ENCODE results near the gene SRGAP1.

The SRGAP1 gene

GRCh38 chr12:63967358-63968145 is 123.1 kb downstream of the SRGAP1 start:
- no peak for DNase-seq (ENCODE audit: low spot score)
- in situ Hi-C loops (cut with MboI; ENCODE audit: low pct_unique_long_range_greater_than_20kb, low sequenced_read_pairs, unreplicated experiment) = no loop called here

DNA sequence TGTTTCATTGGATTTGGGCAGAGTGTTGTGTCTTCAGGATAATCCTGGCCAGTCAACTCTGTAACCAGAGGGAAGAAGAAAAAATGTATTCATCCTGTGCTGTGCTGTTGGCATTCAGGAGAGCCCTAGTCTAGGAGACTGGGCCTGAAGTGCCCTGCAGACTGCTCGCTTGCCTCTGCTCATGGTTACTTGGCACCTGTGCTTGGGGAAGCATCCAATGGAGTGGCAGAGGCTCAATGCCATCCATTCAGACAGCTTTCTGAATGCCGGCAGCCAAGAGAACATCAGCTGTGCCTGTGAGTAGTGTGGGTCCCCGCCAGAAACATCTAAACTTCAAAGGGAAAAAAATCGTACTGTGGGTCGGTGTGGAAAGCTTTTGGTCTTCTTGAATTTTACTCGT is 124.2 kb downstream of the SRGAP1 start:
- no peak for DNase-seq (ENCODE audit: low spot score)
- no peak for TF ChIP-seq CTCF (IDR thresholded peaks at IDR 0.05; ENCODE audit: extremely low read depth, insufficient read depth, missing control alignments)
- in situ Hi-C loops (cut with MboI; ENCODE audit: low pct_unique_long_range_greater_than_20kb, low sequenced_read_pairs, unreplicated experiment) = no loop called here

More at GRCh38 chr12:63967358-63968145, 123.1 kb downstream of the SRGAP1 start:
- no peak for TF ChIP-seq CTCF (IDR thresholded peaks at IDR 0.05; ENCODE audit: extremely low read depth, insufficient read depth, missing control alignments)

DNA sequence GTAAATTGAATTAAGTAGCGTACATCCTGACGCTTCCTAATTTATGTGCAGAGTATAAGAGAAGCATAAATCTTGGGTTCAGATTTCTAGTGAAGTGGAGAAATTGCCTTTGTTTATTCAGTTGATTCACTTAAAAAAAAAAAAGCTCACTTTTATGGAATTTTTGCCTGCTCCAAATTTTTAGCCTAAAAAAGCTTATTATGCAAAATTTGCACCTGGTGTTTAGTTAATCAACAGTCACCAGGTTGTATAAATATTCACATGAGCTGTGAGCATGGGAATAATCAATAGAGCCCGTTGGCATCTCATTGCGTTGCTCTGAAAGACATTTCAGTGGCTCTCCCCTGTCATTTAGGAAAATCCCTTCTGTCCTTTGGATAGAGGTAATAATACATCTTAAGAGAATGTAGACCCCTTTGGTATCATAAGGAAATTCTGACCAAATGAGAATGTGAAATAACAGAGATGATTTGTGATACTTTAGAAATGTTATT is 132.4 kb downstream of the SRGAP1 start:
- TF ChIP-seq CTCF (IDR thresholded peaks at IDR 0.05; ENCODE audit: extremely low read depth, insufficient read depth, missing control alignments) = no peak
- in situ Hi-C loops (cut with MboI; ENCODE audit: low pct_unique_long_range_greater_than_20kb, low sequenced_read_pairs, unreplicated experiment) = no loop called here
- no peak for DNase-seq (ENCODE audit: low spot score)

DNA sequence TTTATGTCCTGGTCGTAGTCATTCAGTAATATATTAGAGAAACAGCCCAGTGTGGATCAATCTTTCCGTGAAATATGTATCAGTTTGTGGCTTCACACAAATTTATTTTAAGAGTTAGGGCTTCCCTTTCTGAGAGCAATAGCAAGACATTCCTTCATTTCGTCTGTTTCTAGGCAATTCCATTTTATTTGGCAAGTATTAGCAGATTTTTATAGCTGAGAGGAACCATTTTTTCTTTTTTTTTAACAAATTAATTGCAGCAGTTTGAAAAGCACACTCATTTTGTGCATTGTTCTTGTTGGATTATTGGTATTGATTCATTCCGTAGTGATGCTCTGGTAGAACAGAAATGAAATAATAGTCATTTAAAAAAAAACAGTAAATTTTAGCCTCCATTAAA is 132.9 kb downstream of the SRGAP1 start:
- no peak for TF ChIP-seq CTCF (IDR thresholded peaks at IDR 0.05; ENCODE audit: extremely low read depth, insufficient read depth, missing control alignments)
- in situ Hi-C loops (cut with MboI; ENCODE audit: low pct_unique_long_range_greater_than_20kb, low sequenced_read_pairs, unreplicated experiment) = no loop called here
- DNase-seq (ENCODE audit: low spot score) = no peak

DNA sequence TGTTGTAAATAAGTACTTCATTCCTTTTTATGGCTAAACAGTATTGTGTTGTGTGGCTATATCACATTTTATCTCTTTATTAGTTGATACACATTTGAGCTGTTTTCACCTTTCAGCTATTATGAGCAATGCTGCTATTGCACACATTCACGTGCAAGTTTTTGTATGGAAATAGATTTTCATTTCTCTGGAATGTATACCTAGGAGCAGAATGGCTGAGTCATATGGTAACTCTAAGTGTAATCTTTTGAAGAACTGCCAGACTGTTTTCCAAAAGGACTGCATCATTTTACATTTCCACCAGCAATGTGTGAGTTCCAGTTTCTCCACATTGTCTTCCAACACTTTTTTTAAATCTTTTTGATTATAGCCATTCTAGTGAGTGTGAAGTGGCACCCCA is 134.0 kb downstream of the SRGAP1 start:
- TF ChIP-seq CTCF (IDR thresholded peaks at IDR 0.05; ENCODE audit: extremely low read depth, insufficient read depth, missing control alignments) = no peak
- in situ Hi-C loops (cut with MboI; ENCODE audit: low pct_unique_long_range_greater_than_20kb, low sequenced_read_pairs, unreplicated experiment) = no loop called here
- DNase-seq (ENCODE audit: low spot score) = no peak

GRCh38 chr12:63980211-63980610 is 135.7 kb downstream of the SRGAP1 start:
- in situ Hi-C loops (cut with MboI; ENCODE audit: low pct_unique_long_range_greater_than_20kb, low sequenced_read_pairs, unreplicated experiment) = no loop called here
- no peak for TF ChIP-seq CTCF (IDR thresholded peaks at IDR 0.05; ENCODE audit: extremely low read depth, insufficient read depth, missing control alignments)
- DNase-seq (ENCODE audit: low spot score) = no peak

All from GM13977 (cell line).